GM21528 (cell line): ENCODE results near the gene DAAM2.

Source experiments
- ATAC-seq: cut with Tn5 transposase; IDR thresholded peaks from one replicate; pipeline ENCODE4 v1.9.1; 2021; ENCODE audit warnings: mild to moderate bottlenecking, moderate library complexity; ENCODE audit not compliant: unreplicated experiment, low FRiP score

Gene DAAM2

DNA sequence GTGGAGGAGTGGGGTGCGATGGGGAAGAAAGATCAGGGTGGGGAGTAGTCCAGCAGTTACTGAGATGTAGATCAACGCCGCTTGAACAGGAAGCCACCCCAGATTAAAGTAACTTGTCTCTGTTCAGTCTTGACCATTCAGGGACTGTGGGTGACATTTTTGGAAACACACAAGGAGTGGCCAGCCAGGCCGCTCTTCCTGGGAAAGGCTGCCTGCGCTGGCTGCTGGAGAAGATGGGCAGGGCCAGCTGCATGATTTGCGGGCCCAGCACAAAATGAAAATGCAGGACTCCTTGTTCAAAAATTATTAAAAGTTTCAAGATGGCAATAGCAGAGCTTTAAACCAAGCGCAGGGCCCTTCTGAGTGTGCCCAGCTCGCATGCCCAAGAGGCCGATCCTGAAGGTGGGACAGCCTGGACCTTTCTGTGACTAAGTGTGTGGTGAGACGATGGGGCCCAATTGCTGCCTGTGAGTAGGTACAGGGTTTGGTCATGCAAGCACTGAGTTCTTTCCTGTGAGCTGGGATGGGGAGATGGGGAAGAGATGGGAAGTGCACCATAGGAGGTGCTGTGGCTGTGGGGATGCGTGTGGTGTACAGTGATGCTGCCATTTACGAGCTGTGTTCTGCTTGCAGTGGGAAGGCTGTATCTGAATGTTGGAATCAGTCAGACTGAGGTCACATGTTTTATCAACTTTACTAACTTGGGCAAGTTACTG is 51.3 kb downstream of the DAAM2 start:
- no peak for ATAC-seq

DNA sequence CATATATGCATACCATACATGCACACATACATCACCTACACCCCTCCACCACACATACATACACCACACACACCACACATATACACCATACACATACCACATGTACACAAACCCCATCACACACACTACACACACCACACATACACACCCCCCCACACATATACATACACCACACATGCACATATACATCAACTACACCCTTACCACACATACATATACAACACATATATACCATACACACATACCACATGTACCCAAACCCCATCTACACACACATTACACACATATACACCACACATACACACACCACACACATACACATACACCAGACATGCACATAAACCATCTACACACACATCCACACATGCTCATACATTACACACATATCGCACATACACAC is 52.7 kb downstream of the DAAM2 start:
- no peak for ATAC-seq

DNA sequence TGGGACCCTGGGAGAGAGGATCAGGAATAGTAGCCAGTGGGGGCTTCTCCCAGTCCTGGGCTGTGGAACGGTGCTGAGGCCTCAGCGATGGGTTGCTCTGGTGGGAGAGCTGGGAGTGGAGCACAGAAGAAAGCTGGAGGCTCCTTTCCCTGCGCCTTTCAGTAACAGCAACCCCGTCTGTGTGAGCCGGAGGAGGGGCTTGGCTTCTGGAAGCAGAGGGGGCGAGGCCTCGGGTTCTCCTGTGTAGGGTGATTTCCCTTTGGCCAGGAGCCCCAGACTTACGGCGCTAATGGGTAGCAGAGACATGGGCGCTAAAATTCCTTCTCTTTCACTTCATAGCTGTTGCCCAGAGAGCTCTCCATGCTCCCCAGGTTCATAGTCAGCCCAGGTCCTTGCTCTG is 55.0 kb downstream of the DAAM2 start:
- ATAC-seq: no peak

DNA sequence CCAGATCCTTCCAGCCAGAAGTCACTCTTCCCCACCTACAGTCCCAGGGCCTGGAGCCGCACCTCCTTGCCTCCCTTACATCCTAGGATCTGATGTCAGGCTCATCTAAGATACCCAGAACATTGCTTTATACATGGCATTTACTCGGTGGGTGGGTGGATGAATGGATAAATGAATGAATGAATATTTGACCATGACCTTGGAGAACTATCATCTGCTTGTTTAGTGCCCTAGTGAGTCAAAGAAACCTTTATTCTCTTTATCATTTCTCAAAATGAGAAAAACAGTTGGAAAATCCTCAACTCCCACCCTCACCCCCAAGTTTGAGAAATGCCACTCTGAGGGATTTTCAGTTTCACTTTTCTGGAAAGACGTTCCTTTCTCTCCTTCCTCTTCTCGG is 56.0 kb downstream of the DAAM2 start:
- ATAC-seq: no peak

DNA sequence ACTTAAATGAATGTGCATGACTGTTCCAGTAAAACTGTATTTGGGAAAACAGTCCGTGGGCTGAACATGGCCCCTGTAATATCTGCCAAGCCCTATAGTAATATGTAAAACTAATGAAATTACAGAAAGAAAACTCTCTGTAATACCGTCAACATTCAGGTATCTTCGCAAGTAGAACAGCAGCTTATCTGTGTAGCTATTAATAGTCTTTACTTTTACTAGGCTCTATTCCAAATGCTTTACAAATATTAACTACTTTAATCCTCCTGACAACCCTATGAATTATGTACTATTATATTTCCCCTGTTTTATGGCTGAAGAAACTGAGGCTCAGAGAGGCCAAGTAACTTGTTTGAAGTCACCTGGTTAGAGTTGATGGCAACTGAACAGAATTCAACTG is 57.1 kb downstream of the DAAM2 start:
- ATAC-seq: no peak

DNA sequence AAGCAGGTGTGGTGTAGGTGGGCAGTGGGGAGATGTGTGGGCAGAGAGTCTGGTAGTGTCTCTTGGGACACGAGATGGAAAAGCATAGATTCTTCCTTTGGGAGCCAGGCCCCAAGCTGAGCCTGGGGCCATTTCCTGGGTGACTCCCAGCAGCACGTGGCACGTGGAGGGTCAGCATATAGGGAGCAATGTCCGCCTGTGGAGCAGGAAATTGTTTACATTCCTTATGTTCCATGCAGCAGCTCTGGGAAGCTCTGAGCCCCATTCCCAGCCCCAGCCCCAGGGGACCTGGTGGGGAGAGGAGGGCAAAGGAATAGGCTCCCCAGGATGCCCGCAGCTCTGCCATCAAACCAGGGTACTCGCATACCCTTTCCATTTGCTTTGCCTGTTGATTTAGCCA is 57.6 kb downstream of the DAAM2 start:
- ATAC-seq: no peak

DNA sequence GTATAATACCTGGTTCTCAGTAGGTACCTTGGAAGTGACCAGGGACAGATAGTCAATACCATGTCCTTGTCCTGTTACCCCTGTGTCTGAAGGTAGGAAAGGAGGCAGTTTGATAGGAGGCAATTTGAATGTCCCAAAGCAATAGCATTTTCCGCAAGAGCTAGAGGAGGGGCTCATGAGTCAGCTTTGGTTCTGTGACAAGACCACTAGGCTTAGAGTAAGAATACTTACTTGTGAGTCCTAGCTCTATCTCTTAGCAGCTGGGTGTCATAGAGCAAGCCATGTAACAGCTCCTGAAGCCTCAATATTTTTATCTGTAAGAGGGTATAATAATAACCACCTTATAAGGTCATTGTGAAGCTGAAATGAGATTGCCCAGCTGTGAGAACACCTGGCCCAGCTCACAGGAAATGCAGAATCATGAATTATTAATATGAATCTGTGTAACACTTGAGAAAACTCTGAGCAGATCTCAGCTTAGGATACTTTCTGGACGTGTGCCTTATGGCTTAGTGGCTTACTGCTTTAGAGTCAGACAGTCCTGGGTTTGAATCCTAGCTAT is 58.6 kb downstream of the DAAM2 start:
- no peak for ATAC-seq

DNA sequence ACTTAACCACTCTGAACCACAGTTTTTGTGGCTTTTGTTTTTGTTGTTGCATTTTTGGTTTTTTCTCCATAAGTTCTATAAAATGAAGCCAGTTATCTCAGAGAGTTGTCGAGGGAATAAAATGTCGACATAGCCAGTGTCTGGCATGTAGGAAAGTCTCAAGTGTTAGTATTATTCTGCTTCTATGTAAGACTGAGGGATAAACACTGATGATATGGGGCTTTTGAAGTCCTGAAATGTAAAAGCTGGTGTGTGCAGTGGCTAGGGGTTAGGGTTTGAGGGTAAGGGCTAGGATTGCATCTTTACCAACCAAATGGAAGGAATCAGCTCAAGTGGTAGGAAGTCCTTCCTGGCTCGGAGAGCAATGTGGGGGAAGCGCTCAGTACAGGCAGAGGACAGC is 59.2 kb downstream of the DAAM2 start:
- ATAC-seq: no peak

DNA sequence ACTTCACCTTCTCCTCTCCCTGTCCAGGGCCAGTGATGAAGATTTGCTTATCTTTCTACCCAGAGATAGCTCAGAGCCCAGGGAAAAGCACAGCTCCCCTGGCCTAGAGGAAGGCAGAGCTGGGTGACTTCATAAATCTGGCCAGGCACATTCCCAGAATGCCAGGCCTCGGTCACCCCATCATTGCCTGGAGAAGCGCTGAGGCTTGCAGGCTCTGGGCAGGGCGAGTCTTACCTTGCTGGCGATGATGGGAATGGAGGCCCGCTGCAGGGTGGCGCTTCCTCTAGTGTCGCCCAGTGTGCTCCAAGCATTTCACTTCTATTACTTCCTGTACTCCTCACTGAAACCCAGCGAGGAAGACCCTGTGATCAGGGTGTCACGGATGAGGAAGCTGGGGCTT is 60.1 kb downstream of the DAAM2 start:
- no peak for ATAC-seq

DNA sequence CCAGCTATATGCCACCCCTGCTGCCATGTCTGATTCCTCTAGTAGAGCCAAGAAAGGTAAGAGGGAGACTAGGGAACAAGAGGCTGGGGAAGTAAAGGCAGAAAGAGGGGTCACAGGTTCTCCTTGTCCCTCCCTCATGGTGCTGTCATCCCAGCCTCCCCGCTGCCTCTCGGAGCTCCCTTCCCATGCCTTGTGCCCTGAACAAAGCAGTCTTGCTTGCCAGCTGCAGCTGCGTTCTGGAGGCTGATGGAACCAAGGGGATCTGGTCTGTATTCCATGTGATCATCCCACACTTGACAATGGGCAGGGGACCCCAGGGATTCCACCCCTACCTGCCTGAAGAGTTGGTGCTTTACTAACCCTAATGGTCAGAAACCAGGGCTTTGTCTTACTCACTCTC is 61.4 kb downstream of the DAAM2 start:
- ATAC-seq: no peak

DNA sequence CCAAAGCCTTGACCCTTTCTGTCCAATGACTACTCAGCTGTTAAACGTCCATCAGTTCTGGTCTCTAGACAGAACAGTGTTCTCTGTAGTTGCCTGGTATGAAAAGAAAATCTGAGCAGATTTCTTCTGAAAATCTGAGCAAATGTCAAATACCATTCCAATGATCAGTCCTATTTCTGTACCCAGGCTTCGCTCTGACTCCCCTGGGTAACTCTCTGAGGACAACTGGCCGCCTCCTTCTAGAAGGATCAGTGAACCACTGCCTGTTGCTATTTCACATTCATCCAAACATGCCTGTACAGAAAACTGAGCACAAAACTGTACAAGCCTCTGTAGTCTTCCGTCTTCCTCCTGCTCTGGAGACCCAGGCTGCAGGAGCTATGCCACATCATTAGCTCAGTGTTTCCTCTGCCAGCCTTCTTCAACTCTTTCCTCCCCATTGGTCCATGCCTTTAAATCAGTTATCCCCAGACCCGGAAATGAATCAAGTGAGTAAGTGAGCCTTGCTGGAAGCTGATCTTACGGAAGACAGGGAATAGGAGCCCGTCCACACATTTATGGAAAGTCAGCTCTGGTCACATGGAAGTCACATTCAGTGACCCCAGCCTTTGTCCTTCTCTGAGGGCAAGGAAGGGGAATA is 63.3 kb downstream of the DAAM2 start:
- no peak for ATAC-seq

DNA sequence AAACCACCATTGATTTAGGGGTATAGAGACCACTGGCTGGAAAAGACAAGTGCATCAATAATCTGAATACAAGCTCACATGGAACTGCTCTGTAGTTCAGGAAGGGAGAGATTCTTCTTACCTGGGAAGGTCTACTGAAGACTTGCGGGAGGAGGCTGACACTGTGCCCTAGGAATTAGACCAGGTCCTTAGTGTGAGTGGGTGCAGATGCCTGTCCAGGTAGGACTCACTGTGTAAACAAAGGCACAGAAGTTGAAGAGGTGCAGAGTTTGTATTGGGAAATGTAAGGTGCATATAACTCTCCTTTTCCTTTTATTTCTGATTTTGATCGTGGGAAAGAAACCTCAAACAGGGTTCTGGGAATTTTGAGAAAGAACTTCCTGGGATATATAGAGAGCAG is 66.8 kb downstream of the DAAM2 start:
- no peak for ATAC-seq

DNA sequence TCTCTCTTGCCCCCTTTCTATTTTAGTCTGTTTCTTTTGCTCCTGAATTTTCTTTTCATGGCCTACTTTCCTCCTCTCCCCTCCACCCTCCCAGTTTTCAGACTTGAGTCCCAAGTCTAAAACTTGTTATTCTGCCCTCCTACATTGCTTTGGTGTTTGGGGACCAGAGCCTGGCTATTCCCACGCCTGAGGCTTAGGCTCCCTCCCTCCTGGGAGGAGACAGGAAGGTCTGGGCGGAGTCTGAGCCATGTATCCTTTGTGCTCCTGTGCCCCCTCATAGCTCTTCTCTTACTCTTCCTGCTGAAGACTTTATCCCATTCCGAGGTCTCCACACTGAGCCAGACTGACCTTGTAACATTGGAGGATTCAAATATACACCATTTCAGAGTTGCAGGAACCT is 69.5 kb downstream of the DAAM2 start:
- ATAC-seq: no peak

DNA sequence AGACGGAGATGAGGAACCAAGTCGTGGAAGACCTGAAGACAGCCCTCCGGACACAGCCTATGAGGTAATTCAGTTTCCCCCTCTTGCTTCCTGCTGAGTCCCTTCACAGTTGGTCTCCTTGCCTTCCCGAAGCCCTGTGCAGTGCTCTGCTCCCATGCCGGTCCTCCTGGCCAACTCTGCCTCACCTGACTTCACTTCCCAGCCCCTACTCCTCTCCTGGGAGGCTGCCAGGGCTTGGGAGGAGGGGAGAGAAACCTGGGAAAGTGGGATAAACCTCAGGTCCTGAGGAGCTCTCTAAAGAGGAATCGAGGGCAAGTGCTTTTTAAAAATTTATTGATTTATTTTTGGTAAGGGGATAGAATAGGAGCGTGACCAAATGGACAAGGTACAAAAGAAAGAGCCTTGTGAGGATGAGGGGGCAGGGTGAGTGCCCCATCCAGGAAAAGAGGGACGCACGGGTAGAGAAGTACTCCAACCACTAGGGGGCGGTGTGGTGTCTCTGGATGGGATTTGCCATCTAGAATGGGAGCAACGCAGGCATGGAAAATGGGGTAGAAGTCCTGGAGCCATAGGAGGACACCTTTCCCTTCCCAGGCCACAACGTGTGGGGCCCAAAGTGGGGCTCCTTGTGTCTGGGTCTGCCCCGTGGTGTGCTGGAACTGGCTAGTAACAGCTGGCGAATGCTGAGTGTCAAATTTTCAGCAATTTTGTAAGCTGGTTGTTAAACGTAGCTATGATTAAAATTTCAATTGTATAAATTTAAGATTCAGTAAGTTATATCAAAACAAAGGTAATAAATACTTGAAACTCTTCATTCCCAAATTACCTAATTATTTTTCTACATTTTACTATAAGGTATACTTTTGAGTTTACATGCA is 73.1 kb downstream of the DAAM2 start:
- ATAC-seq: no peak

DNA sequence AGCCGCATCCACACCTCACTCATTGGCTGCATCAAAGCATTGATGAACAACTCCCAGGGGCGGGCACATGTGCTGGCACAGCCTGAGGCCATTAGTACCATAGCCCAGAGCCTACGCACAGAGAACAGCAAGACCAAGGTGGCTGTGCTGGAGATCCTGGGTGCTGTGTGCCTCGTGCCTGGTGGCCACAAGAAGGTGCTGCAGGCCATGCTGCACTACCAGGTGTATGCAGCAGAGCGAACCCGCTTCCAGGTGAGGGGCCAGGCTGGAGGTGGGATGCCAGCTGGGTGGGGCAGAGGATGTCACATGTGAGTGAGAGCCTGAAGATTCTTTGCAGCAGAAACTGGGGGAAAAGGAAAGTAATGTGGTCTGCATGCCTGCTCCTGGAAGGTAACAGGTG is 75.4 kb downstream of the DAAM2 start:
- no peak for ATAC-seq

DNA sequence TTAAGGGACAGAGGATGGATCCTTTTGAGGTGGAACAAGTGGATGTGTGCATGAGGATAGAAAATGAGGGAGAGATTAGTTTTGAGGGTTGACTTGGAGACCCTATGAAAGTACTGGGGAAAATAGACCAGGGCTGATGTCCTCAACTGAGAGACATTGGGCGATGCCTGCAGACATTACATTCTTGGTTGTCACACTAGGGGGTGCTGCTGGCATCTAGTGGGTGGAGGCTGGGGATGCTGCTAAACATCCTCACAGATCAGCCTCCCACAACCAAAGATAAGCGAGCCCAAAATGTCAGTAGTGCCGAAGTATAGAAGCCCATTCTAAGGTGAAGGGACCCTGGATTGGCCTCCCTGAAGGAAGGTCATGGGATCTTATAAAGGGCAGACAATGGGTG is 78.8 kb downstream of the DAAM2 start:
- ATAC-seq: no peak

DNA sequence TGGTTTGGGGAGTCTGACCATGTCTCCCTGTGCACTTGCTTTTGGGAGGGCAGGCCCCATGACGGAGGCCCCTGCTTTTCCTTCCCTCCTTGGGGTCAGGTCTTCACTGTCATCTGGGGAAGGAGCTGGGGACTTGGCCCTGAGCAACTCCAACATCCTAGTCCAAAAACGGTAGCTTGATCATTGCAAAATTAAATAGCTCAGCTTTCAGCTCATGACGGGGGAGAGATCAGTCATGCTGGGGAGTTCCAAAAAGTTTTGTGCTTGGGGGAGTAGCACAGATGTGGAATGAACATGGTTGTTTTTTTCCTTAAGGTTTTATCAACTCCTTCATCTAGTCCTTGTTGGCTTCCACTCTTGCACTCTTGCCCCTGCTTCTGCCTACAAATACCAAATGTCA is 81.3 kb downstream of the DAAM2 start:
- no peak for ATAC-seq

DNA sequence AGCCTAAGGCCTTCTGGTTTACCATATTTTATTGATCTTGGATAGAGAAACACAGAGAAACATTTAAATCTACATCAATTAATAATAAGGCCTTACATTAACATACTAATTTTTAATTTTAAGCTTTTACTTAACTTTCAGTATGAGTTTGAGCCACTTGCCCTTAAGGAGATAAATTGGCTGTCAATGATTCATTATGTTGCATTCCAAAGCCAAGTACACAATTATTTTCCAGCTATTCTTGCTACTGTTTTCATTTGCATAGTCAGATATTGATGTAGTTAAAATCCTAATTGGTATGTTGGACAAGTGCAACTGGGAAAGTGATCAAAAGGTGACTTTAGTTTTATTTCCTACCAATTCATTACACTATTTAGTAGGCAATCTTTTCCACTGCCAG is 83.9 kb downstream of the DAAM2 start:
- ATAC-seq: no peak

DNA sequence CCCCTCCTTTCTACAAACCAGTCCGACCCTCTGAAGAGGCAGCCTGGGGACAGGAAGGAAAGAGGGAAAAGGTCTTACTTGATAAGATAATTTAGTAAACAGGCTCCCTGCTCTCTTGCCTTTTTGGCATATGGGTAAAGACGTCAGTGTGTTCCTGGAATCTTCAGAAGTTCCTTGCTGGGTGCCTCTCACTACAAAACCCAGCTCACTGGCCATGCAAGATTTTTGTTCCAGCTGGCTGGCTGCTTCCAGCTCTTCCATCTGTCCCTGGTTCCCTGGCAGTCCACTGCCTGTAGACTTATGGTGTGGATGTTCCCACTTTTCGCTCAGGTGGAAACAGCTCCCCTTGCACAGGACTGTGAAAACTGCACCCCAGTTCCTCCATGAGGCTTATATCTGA is 84.7 kb downstream of the DAAM2 start:
- ATAC-seq: no peak

DNA sequence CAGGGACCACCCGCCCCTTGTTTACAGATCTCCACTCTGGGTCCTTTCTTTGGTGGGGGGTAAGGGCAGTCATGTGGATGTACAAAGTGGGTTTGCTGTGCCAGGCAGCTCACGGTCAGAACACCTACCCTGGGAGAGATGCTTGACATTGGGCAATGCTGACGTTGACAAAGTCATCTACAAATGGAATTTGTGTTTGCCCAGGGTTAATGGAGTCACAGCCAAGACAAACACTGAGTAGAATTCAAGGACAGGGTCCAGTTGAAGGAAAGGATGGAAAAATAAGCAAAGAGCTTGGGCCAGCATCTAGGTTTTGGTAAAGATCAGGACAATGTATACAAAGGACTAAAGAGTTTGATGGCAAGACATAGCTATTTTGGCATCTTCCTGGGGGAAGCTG is 87.4 kb downstream of the DAAM2 start:
- no peak for ATAC-seq

DNA sequence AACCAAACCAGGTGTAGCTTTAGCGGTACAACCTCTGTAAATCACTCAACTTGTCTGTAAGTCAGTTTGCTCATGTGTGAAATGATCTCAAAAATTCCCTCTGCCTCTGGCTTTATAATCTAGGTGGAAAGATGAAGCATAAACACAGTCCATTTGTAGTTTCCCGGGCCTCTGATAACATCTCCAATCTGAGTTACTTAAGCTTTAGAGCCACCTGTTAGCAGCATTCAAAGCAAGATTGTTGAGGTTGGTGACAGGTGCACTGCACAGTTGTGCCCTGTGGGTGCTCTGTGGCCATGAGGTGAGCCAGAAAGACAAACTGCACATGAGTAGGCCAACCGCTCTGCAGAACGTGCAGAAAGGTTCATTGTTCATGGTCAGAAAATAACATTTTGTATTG is 88.4 kb downstream of the DAAM2 start:
- ATAC-seq: no peak
